ENCODE measurements around the gene PGAP2.

GRCh38 chr11:3855808-3856491 lies 47.6 kb downstream of the PGAP2 start:
- no peak for TF ChIP-seq CTCF (IDR thresholded peaks at IDR 0.05)
- no peak for TF ChIP-seq POLR2AphosphoS5 (IDR thresholded peaks at IDR 0.05)
